ENCODE results near the gene PCDHGC3.
"Not testable (repeated sequence)": the region's sequence is repeated elsewhere in the genome, so short reads cannot be mapped to it uniquely, and the experiment has no call there.

Gene PCDHGC3

DNA sequence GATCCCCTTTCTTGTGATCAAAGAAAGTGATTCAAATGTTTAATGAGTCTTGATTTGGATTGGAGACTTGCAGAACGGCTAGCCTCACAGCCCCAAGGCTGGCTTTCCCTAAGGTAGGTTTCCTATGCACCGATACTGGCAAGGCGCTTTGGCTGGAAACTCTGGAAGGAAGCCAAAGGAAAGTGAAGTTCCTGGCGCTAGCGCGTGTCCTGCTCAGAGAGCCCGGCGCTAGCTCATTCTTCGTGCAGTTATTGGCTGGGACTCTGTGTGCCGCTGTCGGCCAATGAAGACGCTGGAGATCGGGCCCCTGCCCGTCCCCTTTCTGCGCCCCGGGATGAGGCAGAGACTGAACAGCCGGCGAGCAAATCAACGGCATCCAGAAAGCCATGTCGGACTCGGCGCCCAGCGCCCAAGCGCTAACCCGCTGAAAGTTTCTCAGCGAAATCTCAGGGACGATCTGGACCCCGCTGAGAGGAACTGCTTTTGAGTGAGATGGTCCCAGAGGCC lies at the start of gene PCDHGC3:
TSS of gene PCDHGC3 (plus strand) at position 342 of the 507 bp plus-strand sequence. CDS start at position 493, 151 bp downstream.
- no peak for DNase-seq

- DNase-seq, result no peak
These were observed 47.9 kb upstream of the PCDHGC3 start for GRCh38 chr5:141427783-141428426.

DNA sequence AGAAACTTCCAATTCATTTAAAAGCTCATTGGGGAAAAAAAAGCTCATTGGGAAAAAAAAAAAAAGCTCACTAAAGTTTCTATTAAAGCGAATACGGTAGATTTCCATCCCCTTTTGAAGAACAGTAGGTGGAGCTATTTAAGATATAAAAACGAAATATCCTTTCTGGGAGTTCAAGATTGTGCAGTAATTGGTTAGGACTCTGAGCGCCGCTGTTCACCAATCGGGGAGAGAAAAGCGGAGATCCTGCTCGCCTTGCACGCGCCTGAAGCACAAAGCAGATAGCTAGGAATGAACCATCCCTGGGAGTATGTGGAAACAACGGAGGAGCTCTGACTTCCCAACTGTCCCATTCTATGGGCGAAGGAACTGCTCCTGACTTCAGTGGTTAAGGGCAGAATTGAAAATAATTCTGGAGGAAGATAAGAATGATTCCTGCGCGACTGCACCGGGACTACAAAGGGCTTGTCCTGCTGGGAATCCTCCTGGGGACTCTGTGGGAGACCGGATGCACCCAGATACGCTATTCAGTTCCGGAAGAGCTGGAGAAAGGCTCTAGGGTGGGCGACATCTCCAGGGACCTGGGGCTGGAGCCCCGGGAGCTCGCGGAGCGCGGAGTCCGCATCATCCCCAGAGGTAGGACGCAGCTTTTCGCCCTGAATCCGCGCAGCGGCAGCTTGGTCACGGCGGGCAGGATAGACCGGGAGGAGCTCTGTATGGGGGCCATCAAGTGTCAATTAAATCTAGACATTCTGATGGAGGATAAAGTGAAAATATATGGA lies 45.2 kb upstream of the PCDHGC3 start, which contains the start of gene PCDHGA12:
TSS of gene PCDHGA12 (plus strand) at position 176 of the 782 bp plus-strand sequence. CDS start at position 429, 253 bp downstream.
- no peak for DNase-seq

DNA sequence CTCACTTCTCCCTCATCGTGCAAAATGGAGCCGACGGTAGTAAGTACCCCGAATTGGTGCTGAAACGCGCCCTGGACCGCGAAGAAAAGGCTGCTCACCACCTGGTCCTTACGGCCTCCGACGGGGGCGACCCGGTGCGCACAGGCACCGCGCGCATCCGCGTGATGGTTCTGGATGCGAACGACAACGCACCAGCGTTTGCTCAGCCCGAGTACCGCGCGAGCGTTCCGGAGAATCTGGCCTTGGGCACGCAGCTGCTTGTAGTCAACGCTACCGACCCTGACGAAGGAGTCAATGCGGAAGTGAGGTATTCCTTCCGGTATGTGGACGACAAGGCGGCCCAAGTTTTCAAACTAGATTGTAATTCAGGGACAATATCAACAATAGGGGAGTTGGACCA lies 44.5 kb upstream of the PCDHGC3 start:
- DNase-seq, result no peak

DNA sequence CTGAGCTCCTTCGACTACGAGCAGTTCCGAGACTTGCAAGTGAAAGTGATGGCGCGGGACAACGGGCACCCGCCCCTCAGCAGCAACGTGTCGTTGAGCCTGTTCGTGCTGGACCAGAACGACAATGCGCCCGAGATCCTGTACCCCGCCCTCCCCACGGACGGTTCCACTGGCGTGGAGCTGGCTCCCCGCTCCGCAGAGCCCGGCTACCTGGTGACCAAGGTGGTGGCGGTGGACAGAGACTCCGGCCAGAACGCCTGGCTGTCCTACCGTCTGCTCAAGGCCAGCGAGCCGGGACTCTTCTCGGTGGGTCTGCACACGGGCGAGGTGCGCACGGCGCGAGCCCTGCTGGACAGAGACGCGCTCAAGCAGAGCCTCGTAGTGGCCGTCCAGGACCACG lies 43.5 kb upstream of the PCDHGC3 start:
- DNase-seq, result not testable (repeated sequence)

DNA sequence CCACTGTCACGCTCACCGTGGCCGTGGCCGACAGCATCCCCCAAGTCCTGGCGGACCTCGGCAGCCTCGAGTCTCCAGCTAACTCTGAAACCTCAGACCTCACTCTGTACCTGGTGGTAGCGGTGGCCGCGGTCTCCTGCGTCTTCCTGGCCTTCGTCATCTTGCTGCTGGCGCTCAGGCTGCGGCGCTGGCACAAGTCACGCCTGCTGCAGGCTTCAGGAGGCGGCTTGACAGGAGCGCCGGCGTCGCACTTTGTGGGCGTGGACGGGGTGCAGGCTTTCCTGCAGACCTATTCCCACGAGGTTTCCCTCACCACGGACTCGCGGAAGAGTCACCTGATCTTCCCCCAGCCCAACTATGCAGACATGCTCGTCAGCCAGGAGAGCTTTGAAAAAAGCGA lies 43.0 kb upstream of the PCDHGC3 start:
- DNase-seq, result not testable (repeated sequence)

GRCh38 chr5:141434006-141434405 lies 41.8 kb upstream of the PCDHGC3 start:
- no peak for DNase-seq

DNA sequence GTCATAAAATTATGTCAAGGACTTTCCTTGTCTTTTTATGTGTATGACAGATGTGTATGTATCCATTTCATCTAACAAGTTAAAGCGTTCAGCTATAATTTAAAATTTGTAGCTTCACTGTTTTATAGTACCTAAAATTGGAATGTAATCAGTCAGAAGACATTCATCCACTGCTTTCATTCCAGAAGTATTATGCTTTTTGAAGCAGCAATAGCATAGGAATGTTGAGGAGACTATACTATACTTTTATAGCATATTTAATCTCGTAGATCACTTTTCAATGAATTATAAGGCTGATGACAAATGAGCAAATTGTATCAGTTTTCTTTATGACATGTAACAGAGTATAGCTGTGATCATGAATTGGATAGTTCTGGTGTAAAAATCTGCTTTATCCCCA lies 38.5 kb upstream of the PCDHGC3 start:
- no peak for DNase-seq

DNA sequence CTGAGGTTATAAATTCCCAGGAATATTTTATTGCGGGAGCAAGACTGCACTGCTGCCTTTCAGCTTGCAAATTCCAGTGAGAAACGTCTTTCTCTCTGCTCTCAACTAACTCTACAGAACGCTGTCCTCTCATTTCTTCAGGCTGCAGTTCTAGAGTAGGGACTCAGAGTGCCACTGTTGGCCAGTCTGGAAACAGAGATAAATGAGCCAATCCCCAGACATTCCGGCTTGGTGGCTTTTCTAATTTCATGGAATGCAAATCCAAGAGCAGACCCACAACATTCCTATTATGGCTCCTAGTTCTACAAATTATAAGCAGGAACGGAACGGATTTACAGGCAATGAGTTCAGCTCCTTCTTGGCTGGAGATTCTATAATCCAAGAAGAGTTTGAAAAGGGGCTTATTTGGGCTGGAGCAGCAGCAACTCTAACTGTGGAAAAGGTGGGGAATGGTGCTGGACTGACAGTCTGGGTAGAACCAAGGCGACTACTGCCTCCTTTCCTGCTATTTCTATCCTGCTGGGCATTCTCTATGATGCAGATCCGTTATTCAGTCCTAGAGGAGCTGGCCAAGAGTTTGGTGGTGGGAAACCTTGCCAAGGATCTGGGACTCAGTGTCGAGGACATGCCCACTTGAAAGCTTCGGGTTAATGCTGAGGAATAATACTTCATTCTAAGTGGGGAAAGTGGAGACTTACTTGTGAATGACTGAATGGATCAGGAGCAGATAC lies 36.2 kb upstream of the PCDHGC3 start:
- no peak for DNase-seq

- no peak for DNase-seq
These were observed 35.4 kb upstream of the PCDHGC3 start for GRCh38 chr5:141440341-141440740.

DNA sequence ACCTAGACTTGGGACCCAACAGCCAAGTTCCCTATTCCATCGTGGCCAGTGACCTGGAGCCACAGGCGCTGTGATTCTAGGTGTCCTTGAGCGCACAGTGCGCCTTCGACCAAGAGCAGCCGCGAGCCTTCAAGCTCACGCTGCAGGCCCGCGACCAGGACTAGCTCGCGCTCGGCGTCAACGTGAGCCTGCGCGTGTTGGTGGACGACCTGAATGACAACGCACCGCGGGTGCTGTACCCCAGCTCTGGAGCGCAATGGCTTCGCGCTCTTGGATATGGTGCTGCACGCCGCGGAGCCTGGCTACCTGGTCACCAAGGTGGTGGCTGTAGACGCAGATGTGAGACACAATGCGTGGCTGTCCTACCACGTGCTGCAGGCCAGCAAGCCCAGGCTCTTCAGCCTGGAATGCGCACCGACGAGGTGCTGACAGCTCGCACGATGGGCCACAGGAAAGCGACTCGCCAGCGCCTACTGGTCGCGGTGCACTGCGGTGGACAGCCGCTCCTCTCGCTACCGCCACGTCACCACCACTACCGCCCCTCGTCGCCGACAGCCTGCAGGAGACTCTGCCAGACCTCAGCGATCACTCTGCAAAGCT lies 34.1 kb upstream of the PCDHGC3 start:
- DNase-seq, result no peak

- DNase-seq, result no peak
These were observed 10.4 kb upstream of the PCDHGC3 start for GRCh38 chr5:141465351-141465750.

DNA sequence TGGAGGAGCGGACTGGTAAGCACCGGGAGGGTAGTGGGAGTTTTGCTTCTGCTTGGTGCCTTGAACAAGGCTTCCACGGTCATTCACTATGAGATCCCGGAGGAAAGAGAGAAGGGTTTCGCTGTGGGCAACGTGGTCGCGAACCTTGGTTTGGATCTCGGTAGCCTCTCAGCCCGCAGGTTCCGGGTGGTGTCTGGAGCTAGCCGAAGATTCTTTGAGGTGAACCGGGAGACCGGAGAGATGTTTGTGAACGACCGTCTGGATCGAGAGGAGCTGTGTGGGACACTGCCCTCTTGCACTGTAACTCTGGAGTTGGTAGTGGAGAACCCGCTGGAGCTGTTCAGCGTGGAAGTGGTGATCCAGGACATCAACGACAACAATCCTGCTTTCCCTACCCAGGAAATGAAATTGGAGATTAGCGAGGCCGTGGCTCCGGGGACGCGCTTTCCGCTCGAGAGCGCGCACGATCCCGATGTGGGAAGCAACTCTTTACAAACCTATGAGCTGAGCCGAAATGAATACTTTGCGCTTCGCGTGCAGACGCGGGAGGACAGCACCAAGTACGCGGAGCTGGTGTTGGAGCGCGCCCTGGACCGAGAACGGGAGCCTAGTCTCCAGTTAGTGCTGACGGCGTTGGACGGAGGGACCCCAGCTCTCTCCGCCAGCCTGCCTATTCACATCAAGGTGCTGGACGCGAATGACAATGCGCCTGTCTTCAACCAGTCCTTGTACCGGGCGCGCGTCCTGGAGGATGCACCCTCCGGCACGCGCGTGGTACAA lies 556 bp downstream of the PCDHGC3 start:
- DNase-seq, result no peak

DNA sequence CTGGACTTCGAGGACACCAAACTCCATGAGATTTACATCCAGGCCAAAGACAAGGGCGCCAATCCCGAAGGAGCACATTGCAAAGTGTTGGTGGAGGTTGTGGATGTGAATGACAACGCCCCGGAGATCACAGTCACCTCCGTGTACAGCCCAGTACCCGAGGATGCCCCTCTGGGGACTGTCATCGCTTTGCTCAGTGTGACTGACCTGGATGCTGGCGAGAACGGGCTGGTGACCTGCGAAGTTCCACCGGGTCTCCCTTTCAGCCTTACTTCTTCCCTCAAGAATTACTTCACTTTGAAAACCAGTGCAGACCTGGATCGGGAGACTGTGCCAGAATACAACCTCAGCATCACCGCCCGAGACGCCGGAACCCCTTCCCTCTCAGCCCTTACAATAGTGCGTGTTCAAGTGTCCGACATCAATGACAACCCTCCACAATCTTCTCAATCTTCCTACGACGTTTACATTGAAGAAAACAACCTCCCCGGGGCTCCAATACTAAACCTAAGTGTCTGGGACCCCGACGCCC lies 1.3 kb downstream of the PCDHGC3 start:
- DNase-seq, result no peak

- DNase-seq, result no peak
These were observed 2.0 kb downstream of the PCDHGC3 start for GRCh38 chr5:141477815-141478214.

GRCh38 chr5:141478321-141478945 lies 2.7 kb downstream of the PCDHGC3 start:
- DNase-seq, result no peak

DNA sequence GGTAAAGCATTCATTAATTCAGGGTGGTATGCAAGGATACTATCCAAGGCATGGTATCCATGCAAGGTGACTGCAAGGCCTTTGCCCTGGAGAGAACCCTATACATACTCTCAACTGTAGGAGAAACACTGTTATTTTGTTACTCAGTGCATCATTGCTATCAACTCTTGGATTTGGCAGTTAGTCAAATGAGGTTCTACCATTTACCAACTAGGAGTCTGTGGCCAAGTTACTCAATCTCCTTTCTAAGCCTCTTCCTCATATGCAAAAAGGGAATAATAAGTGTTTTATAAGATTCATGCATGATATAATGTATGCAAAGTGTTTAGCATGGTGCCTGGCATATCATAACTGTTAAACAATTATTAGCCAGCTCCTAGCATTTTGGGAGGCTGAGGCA lies 4.0 kb downstream of the PCDHGC3 start:
- DNase-seq, result no peak

- no peak for DNase-seq
These were observed 8.1 kb downstream of the PCDHGC3 start for GRCh38 chr5:141483902-141484301.

GRCh38 chr5:141484310-141484640 lies 8.5 kb downstream of the PCDHGC3 start:
- DNase-seq, result no peak

DNA sequence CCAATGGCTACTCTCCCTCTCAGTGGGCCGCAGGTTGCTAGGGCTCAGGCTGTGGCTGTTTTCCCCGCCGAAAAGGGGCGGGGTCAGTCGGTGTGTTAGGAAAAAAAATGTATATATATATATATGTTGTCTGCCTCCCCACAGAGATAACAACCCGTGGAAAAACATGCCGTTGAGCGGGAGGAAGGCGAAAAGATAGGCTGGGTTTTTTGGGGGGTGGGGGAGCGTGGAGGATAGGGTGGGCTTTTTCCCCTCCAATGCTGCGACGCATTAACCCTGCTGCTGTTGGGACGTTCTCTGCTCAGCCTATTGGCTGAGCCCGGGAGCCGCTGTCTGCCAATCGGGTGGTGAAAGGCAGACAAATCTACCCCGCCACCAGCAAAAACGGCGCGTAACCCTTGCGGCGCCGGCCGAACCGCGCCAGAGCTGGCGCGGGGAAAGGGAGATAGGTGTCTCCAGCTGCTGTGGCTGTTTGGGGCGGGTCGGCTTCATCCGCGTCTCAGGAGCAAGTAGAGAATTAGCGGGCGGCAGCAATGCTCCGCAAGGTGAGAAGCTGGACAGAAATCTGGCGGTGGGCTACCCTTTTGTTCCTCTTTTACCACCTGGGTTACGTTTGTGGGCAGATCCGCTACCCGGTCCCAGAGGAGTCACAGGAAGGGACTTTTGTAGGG lies 9.0 kb downstream of the PCDHGC3 start, which contains the start of gene PCDHGC4:
TSS of gene PCDHGC4 (plus strand) at position 390 of the 671 bp plus-strand sequence. CDS start at position 534, 144 bp downstream.
- DNase-seq, result no peak

Data from activated effector memory CD4-positive, alpha-beta T cell treated with Interleukin-2 at 50 U/mL for 16 hours (primary cell).